Measurements from ENCODE around the gene MEGF10.

Gene MEGF10

DNA sequence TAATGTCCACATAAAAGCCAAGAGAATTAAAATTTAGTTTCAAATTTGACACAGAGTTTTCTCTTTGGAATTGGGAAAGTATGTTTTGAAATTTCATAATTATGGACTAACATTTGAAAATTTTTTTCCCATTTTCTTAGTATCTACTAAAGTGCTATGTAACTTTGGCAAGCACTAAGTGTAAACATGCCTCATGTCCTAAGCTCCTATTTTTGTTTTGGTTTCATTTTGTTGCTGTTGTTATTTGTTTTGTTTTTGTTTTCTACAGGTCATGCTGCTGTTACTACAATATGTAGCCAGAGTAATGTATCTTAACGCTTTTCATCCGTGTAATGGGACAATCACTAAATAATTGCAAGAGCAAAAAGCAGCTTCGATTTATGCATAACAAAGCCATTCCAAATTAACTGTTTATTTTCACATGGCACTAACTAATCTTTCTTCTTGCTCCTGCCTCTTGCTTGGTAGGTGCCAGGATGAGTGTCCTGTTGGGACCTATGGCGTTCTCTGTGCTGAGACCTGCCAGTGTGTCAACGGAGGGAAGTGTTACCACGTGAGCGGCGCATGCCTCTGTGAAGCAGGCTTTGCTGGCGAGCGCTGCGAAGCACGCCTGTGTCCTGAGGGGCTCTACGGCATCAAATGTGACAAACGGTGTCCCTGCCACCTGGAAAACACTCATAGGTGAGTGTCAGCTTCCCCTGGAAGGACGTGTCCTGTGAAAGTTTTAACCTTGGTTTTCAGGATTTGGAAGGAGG, 119.5 kb downstream of the MEGF10 start:
- Mint-ChIP-seq H3K4me3 (no peak overlapping the region), H3K27me3 (ENCODE audit: low read depth) (peaks cover 7% of the 10 kb centered on the region), H3K9me3 (no peaks in the 10 kb centered on the region), H3K4me1 (ENCODE audit: low read depth) (peaks cover 8% of the 10 kb centered on the region), H3K27ac (no peak overlapping the region), H3K36me3 (ENCODE audit: low read depth) (no peaks in the 10 kb centered on the region)
- DNase-seq (ENCODE audit: low spot score) = no peak

DNA sequence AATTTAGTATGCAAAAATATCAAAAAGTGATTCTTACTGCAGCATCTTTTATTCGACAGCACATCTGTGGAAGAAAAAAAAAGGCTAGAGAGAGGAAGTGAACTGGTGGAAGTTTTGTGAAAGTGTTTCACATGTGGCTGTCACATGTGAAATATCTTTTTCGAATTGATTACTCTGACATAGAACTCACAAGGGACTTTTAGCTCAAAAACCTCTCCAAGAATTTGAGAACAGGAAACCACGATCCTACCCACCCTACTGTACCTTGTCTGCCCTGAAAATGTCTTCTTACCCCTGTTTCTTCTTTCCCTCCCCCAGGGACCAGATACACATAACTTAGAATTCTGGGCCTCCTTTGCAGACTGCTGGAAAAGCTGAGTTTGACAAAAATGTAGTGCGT, 120.4 kb downstream of the MEGF10 start:
- H3K36me3 Mint-ChIP-seq (ENCODE audit: low read depth) = no peaks in the 10 kb centered on the region
- H3K27ac Mint-ChIP-seq = no peak overlapping the region
- H3K4me3 Mint-ChIP-seq = no peak overlapping the region
- peaks cover 8% of the 10 kb centered on the region for H3K4me1 Mint-ChIP-seq (ENCODE audit: low read depth)
- no peaks in the 10 kb centered on the region for H3K9me3 Mint-ChIP-seq
- no peak for DNase-seq (ENCODE audit: low spot score)
- H3K27me3 Mint-ChIP-seq (ENCODE audit: low read depth) = peaks cover 7% of the 10 kb centered on the region

DNA sequence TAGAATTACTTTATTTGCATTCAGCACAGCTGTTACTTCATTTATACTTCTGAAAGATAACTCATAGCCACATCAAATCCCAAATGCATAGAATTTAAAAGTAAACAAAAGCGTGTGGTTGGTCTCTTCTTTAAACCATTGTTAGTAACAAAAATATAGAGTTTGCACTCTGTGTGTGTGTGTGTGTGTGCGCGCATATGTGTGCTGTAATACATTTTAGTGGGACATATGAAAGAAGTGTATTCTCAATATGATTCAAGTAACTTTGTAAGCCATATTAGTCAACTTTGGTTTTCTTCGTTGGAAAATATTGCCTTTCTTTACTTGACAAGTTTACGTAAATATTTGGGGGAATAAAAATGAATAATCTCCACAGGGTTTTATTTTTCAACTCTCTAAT, 120.8 kb downstream of the MEGF10 start:
- Mint-ChIP-seq H3K4me3 (no peak overlapping the region), H3K9me3 (no peaks in the 10 kb centered on the region)

DNA sequence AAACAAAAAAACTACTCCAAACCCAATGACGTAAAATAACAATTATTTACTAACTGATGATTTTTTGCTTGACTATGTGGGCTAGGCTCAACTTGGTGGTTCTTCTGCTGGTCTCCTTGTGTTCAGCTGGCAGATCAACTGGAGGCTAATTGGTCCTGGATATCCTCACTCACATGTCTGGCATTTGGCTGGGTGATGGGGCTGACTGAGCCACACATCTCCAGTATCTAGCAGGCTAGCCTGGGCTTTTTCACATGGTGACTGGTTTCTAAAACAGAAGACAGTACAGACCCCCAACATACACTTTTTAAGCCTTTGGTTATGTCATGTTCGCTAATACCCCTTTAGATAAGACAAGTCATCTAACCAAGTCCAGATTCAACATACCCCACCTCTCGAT, 122.1 kb downstream of the MEGF10 start:
- Mint-ChIP-seq H3K36me3 (ENCODE audit: low read depth) (no peaks in the 10 kb centered on the region), H3K9me3 (no peaks in the 10 kb centered on the region), H3K27ac (no peak overlapping the region), H3K27me3 (ENCODE audit: low read depth) (peaks cover 2% of the 10 kb centered on the region), H3K4me1 (ENCODE audit: low read depth) (peaks cover 8% of the 10 kb centered on the region), H3K4me3 (no peak overlapping the region)
- DNase-seq (ENCODE audit: low spot score) = no peak

More for the DNA sequence above, 120.8 kb downstream of the MEGF10 start:
- peaks cover 8% of the 10 kb centered on the region for H3K4me1 Mint-ChIP-seq (ENCODE audit: low read depth)
- no peaks in the 10 kb centered on the region for H3K36me3 Mint-ChIP-seq (ENCODE audit: low read depth)
- no peak overlapping the region for H3K27ac Mint-ChIP-seq
- peaks cover 3% of the 10 kb centered on the region for H3K27me3 Mint-ChIP-seq (ENCODE audit: low read depth)
- DNase-seq (ENCODE audit: low spot score) = no peak

DNA sequence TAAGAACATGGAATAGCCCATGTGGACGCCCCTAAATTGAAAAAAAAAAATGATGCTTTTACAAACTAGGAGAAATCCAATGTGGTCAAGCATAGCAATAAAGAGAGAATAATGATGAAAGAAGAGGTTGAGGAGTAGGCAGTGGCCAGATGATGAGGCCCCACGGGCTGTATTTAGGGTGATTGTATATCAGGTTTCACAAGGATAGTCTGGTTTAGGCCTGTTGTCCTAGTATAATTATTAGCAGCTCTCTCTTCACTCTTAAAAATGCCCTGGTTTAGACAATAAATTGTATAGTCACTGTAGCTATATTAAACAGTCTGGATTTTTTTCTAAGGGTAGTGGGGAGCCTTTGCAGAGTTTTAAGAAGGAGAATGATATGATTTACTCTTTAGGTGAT, 124.4 kb downstream of the MEGF10 start:
- no peaks in the 10 kb centered on the region for H3K36me3 Mint-ChIP-seq (ENCODE audit: low read depth)
- no peak overlapping the region for H3K4me3 Mint-ChIP-seq
- peaks cover 7% of the 10 kb centered on the region for H3K4me1 Mint-ChIP-seq (ENCODE audit: low read depth)
- no peak overlapping the region for H3K27ac Mint-ChIP-seq
- H3K9me3 Mint-ChIP-seq = no peaks in the 10 kb centered on the region
- DNase-seq (ENCODE audit: low spot score) = no peak
- H3K27me3 Mint-ChIP-seq (ENCODE audit: low read depth) = no peaks in the 10 kb centered on the region

DNA sequence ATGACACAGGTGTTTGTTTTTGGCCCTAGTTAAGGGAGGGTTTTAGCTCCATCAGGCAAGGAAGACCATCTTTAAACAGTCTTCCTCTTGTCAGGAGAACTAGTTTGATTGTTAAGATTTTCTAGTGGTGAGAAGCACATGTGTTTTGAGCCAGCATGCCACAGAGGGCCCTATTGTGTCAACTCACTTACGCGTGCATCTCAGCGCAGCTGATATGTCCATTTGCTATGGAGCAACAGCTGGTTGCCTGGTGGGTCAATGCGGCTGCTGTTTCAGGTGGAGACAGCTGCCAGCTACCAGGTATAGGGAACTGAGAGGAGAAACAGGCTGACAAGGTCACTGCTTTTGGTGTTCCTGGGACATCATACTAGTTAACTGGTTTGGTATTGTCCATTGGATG, 126.3 kb downstream of the MEGF10 start:
- no peak overlapping the region for H3K27ac Mint-ChIP-seq
- H3K27me3 Mint-ChIP-seq (ENCODE audit: low read depth) = no peaks in the 10 kb centered on the region
- no peaks in the 10 kb centered on the region for H3K9me3 Mint-ChIP-seq
- no peaks in the 10 kb centered on the region for H3K36me3 Mint-ChIP-seq (ENCODE audit: low read depth)
- no peak overlapping the region for H3K4me3 Mint-ChIP-seq
- no peak for DNase-seq (ENCODE audit: low spot score)
- H3K4me1 Mint-ChIP-seq (ENCODE audit: low read depth) = no peaks in the 10 kb centered on the region

DNA sequence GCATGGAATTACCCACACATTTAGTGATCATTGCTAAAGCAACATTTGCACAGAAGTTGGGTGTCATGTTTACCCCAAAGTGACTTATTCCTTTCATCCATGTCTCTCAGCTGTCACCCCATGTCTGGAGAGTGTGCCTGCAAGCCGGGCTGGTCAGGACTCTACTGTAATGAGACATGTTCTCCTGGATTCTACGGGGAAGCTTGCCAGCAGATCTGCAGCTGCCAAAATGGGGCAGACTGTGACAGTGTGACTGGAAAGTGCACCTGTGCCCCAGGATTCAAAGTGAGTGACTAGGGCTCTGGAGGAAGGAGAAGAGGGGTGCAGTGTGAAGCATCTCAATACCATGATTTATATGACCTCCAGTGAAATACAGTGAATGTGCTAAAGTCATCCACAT, 126.9 kb downstream of the MEGF10 start:
- DNase-seq (ENCODE audit: low spot score) = no peak
- H3K4me1 Mint-ChIP-seq (ENCODE audit: low read depth) = no peaks in the 10 kb centered on the region
- H3K27me3 Mint-ChIP-seq (ENCODE audit: low read depth) = no peaks in the 10 kb centered on the region
- no peaks in the 10 kb centered on the region for H3K36me3 Mint-ChIP-seq (ENCODE audit: low read depth)
- H3K9me3 Mint-ChIP-seq = no peaks in the 10 kb centered on the region
- H3K27ac Mint-ChIP-seq = no peak overlapping the region
- H3K4me3 Mint-ChIP-seq = no peak overlapping the region

DNA sequence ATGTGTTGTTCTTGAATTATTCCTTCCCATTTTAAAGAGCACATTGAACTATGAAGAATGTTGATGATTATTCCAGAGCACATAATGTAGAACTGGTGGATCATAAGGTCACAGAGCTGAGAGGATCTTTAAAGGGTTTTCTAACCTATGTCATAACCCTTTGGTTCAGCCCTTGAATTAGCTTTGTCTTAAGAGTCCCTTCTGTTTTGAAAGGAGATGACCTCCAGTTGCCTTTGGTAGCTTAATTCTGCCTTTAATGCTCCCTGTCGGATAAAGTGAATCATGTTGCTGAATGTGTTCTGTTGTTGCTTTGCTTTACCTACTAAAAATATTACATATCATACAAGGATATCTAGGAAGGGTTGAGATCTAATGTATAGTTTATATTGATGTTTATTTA, 127.8 kb downstream of the MEGF10 start:
- Mint-ChIP-seq H3K27me3 (ENCODE audit: low read depth) (no peaks in the 10 kb centered on the region), H3K4me3 (no peak overlapping the region)

DNA sequence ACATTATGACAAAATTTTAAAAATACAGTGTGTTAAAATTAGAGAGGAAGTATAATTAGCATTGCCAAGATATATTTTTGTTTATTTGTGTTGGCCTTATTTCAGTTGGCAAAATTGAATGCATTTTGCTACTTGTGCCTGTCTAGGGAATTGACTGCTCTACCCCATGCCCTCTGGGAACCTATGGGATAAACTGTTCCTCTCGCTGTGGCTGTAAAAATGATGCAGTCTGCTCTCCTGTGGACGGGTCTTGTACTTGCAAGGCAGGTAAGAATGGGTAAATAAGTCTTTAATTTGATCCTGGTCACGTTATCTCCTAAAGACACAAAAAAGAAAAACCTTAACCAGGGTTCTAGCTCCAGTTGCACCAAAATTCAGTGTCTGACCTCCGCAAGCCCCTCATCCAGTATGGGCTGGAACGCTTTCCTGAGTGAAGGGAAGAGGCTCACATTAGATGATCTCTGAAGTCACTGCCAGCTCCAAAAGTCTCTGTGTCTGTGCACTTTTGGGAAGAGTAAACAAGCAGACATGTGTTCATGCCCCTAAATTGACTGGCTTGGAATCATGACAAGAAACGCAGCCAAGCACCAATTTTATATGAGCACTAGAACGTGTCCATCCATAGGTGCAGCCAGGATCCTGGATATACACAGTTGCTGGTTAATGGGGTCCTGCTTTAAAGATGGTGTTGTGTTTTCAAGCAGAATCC, 128.5 kb downstream of the MEGF10 start:
- Mint-ChIP-seq H3K9me3 (no peaks in the 10 kb centered on the region), H3K27me3 (ENCODE audit: low read depth) (no peaks in the 10 kb centered on the region), H3K36me3 (ENCODE audit: low read depth) (no peaks in the 10 kb centered on the region), H3K4me1 (ENCODE audit: low read depth) (peaks cover 5% of the 10 kb centered on the region), H3K27ac (no peak overlapping the region), H3K4me3 (no peak overlapping the region)
- DNase-seq (ENCODE audit: low spot score) = no peak

More for the DNA sequence above, 127.8 kb downstream of the MEGF10 start:
- no peak for DNase-seq (ENCODE audit: low spot score)
- H3K27ac Mint-ChIP-seq = no peak overlapping the region
- H3K9me3 Mint-ChIP-seq = no peaks in the 10 kb centered on the region
- no peaks in the 10 kb centered on the region for H3K36me3 Mint-ChIP-seq (ENCODE audit: low read depth)
- peaks cover 4% of the 10 kb centered on the region for H3K4me1 Mint-ChIP-seq (ENCODE audit: low read depth)

DNA sequence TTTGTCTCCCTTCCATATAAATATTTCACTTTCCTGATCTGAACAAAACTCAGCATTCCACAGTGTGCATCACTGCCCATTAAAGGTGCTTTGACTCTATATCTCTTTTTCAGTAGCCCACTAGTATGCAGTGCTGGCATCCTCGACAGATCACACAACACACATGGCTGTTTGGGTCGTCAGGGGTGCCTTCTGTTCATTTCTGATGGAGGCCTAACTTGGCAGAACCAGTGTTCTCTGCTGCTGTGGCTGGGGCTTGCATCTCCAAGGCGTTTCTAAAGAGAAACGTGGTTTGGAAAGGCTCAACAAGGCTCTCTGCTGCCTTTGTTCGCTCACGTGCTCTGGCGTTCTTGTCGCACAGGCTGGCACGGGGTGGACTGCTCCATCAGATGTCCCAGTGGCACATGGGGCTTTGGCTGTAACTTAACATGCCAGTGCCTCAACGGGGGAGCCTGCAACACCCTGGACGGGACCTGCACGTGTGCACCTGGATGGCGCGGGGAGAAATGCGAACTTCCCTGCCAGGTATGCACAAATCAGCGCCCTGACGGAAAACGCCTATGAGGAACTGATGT, 129.2 kb downstream of the MEGF10 start:
- Mint-ChIP-seq H3K27me3 (ENCODE audit: low read depth) (no peaks in the 10 kb centered on the region), H3K9me3 (no peaks in the 10 kb centered on the region), H3K4me1 (ENCODE audit: low read depth) (peaks cover 5% of the 10 kb centered on the region), H3K36me3 (ENCODE audit: low read depth) (no peaks in the 10 kb centered on the region), H3K4me3 (no peak overlapping the region), H3K27ac (no peak overlapping the region)
- no peak for DNase-seq (ENCODE audit: low spot score)

DNA sequence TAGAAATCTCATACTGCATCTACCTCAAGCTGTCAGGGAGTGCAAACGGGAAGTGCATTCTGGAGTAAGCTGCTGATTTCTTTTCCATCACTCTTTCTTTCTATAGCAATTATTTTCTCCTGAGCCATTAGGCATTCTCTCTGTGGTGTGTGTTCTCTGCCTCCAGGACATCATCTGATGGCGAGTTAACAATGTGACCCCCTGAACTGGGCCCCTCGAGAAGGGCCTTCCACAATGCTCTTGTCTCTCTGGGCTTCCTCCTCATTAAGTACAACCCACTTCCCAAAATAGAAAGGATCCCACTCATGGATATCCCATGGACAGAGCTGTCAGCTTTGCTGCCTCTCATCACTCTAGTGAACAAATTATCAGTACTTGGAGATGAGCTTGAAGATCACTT, 130.2 kb downstream of the MEGF10 start:
- no peaks in the 10 kb centered on the region for H3K36me3 Mint-ChIP-seq (ENCODE audit: low read depth)
- H3K27me3 Mint-ChIP-seq (ENCODE audit: low read depth) = no peaks in the 10 kb centered on the region
- H3K27ac Mint-ChIP-seq = no peak overlapping the region
- peaks cover 5% of the 10 kb centered on the region for H3K4me1 Mint-ChIP-seq (ENCODE audit: low read depth)
- no peaks in the 10 kb centered on the region for H3K9me3 Mint-ChIP-seq
- DNase-seq (ENCODE audit: low spot score) = no peak
- H3K4me3 Mint-ChIP-seq = no peak overlapping the region

DNA sequence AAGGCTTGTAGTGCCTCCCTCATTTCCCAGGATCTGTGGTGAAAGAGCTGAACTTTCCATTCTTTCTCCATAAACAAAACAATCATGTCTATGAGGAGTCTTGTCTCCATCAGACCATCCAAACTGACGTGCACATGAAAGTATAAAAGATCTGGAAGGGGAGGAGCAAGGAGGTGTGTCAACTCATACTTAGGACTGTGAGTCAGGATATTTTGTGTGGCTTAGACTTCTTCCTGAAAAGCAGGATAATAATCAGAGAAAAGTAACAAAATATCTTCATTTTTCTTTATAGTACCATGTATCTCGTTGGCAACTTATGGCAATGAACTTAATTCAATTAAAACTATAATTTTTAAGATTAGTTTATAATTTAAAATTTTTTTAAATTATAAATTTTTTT, 130.9 kb downstream of the MEGF10 start:
- Mint-ChIP-seq H3K4me3 (no peak overlapping the region), H3K9me3 (no peaks in the 10 kb centered on the region), H3K27me3 (ENCODE audit: low read depth) (no peaks in the 10 kb centered on the region), H3K27ac (no peak overlapping the region), H3K36me3 (ENCODE audit: low read depth) (no peaks in the 10 kb centered on the region), H3K4me1 (ENCODE audit: low read depth) (peaks cover 5% of the 10 kb centered on the region)
- DNase-seq (ENCODE audit: low spot score) = no peak

DNA sequence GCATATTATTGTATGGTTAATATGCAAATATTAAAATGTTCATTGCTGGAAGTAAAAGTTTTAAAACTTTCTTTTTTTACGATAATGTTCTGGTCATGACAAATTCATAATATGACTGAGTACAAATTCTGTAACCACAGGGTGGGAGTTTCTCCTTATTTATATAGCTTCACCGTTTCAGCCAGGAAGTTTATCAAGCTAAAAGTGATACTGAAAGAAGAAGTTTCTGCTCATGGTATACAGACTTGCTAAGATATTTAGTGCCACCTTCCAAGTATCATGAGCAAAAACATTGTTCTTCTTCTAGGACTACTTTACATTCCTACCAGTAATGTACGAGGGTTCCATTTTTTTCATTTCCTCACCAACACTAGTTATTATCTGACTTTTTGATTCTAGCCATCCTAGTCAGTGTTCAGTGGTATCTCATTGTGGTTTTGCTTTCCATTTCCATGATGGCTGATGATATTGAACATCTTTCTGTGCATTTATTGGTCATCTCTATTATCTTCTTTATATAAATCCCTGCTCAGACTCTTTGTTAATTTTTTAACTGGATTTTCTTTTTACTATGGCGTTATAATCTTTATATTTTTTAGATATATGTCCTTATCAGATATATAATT, 132.7 kb downstream of the MEGF10 start:
- Mint-ChIP-seq H3K36me3 (ENCODE audit: low read depth) (no peaks in the 10 kb centered on the region), H3K4me1 (ENCODE audit: low read depth) (peaks cover 5% of the 10 kb centered on the region), H3K9me3 (no peaks in the 10 kb centered on the region), H3K27ac (no peak overlapping the region), H3K4me3 (no peak overlapping the region), H3K27me3 (ENCODE audit: low read depth) (no peaks in the 10 kb centered on the region)
- no peak for DNase-seq (ENCODE audit: low spot score)

DNA sequence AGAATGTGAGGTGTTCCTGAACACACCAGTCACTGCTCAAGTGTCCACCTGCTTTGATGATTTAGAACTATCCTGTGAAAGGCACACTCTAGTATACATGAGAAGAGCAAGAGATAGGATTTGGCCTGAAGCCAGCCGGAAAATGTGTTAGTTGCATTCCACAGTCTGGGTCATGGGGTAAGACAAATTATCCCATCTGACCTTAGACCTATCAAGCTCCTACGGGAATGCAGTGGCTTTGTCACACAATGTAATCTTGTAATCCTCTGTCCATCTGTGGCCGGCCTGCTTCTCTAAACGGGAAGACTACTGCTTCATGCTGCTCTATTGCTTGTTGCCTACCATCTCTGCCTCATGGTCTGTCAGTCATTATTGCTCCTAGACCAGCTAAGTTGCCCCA, 134.4 kb downstream of the MEGF10 start:
- Mint-ChIP-seq H3K27ac (no peak overlapping the region), H3K36me3 (ENCODE audit: low read depth) (no peaks in the 10 kb centered on the region), H3K4me3 (no peak overlapping the region), H3K27me3 (ENCODE audit: low read depth) (peaks cover 5% of the 10 kb centered on the region), H3K4me1 (ENCODE audit: low read depth) (peaks cover 5% of the 10 kb centered on the region), H3K9me3 (no peaks in the 10 kb centered on the region)
- DNase-seq (ENCODE audit: low spot score) = no peak
